ENCODE data around the gene DDX5. TPM values are rescaled to one million over a fixed set of nuclear protein-coding genes. Genes with fewer than 3 reads are reported as not detected.

The DDX5 gene
- total RNA-seq, 5 donors from 2014 or later (not counting 1 experiment from before 2014, with no cell fraction given): 1,461 to 3,147 (median 1,608) TPM

DNA sequence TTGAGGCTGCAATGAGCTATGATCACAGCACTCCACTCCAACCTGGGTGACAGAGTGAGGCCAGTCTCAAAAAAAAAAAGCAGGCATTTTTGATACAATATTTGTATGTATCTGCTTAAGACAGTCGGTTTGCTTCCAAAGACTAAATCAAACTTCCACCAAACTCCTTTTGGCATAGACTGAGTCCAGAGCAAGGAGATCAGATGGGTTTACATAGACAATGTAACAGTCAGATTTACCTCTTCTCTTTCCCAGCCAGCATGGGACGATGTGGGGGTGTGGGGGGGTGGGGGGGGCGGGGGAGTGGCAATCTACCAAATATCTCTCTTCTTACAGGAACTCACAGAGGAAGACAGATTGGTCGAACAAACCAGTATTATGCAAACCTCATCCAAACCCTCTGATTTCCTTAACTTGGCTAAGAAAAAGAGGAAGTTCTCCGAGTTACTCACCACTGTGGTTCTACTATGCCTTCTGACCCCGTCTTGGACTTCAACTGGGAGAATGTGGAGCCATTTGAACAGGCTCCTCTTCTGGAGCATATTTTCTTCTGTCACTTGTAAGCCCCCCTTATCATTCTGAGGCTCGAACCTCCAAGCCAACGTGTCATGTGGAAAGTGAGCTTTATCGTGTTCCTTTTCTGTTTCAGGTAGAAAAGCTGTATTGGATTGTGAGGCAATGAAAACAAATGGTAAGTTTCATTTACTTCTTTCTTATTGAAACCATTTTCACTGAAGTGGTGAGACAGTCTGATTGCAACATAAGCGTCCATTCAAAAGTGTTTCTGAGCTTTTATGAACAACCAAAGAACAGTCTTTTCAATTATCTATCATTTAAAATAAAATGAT lies 57.2 kb downstream of the DDX5 start, which contains the start of gene MILR1:
TSS of gene MILR1 (plus strand) at position 451 of the 848 bp plus-strand sequence. CDS start at position 505, 54 bp downstream.
- Histone ChIP-seq H3K36me3 (ENCODE audit: control insufficient read depth in 2 of 2, extremely low read depth in 1 of 2, insufficient read depth in 1 of 2, low read length in 1 of 2) (no peaks in the 10 kb centered on the region), H3K27ac (ENCODE audit: low read length) (no peak within 1 kb of the TSS), H3K9me3 (no peaks in the 10 kb centered on the region), H3K4me1 (ENCODE audit: control insufficient read depth in 1 of 2, extremely low read depth in 1 of 2, insufficient read depth in 2 of 2, low read length in 2 of 2) (no peaks in the 10 kb centered on the region), H3K27me3 (replicated peaks in 1 of 2; ENCODE audit: control insufficient read depth in 2 of 2, extremely low read depth in 1 of 2, insufficient read depth in 2 of 2, low read length in 1 of 2) (no peaks in the 10 kb centered on the region), H3K4me3 (ENCODE audit: control insufficient read depth in 1 of 2, extremely low read depth in 1 of 2, low read length in 1 of 2) (no peak within 1 kb of the TSS)
- ATAC-seq (replicated peaks in 1 of 4) (peak in 1 of 4 experiments; percentile 52), DNase-seq (peak in 3 of 35 experiments; percentile 5 to 16 (median 16))
- CTCF ChIA-PET: interaction anchor here (0.6 to 1.0 kb wide), 2 partner anchors 29 to 263 kb away, joined by 3 read pairs; no protein-coding TSS in a partner anchor
- 27% methylated on average over 3 of the region's 10 CpGs for WGBS (ENCODE audit: insufficient coverage)
- POLR2A ChIA-PET: interaction anchor here in 1 of 2 donors (1.0 kb wide), 1 partner anchor 55 kb away, joined by 3 read pairs; no protein-coding TSS in a partner anchor
- peaks cover 6 to 20% (median 9%) of the 10 kb centered on the region in 3 donors for H3K4me1 Mint-ChIP-seq
- no peaks in the 10 kb centered on the region for H3K9me3 Mint-ChIP-seq
- no peaks in the 10 kb centered on the region for H3K36me3 Mint-ChIP-seq
- H3K27ac Mint-ChIP-seq: peak within 1 kb of the TSS; percentile 52 to 58
- no peaks in the 10 kb centered on the region for H3K27me3 Mint-ChIP-seq
- H3K4me3 Mint-ChIP-seq: peak within 1 kb of the TSS in 1 of 3 donors; percentile 51

Other genes starting within 250 kb of the DDX5 start
- 10 to 100 TPM; 12.5 to 16.4 (median 14.8) TPM for gene TEX2, start 243.0 kb downstream of the DDX5 start, total RNA-seq
- gene PECAM1, start 115.4 kb downstream of the DDX5 start, total RNA-seq: 10 to 100 TPM; 20.9 to 69.3 (median 57.1) TPM
- under 1 TPM in 2 of 5 donors, not detected in 3; 0.22 to 0.76 TPM for gene MILR1, start 57.2 kb downstream of the DDX5 start, total RNA-seq
- gene POLG2, start 9.2 kb downstream of the DDX5 start, total RNA-seq: 10 to 100 TPM; 43.1 to 71.4 (median 59.3) TPM
- 100 to 1,000 TPM in 2 of 5 donors, 10 to 100 TPM in 3; 77.0 to 168 (median 91.9) TPM for gene CEP95, start 688 bp upstream of the DDX5 start, total RNA-seq
- 10 to 100 TPM; 27.4 to 36.6 (median 34.8) TPM for gene SMURF2, start 156.0 kb upstream of the DDX5 start, total RNA-seq